GM12878 (cell line): ENCODE data around the gene DLK1. TPM values are rescaled to one million over a fixed set of nuclear protein-coding genes. Genes with fewer than 3 reads are reported as not detected.

Source experiments
- ATAC-seq: fragments of 200-7000 bp; cut with Tn5 transposase; 3 replicates; pipeline ENCODE4 v1.9.1; 2020; ENCODE audit warnings: mild to moderate bottlenecking, moderate library complexity
- BruUV-seq: library from RNA; stranded (reverse); fragments of 400-500 nt; replicated peaks from 2 replicates; lab custom pipeline; 2021; lab: Mats Ljungman, UMichigan
- CTCF ChIA-PET: fragments of 300-600 bp; sonication (Branson Sonifier 250); formaldehyde crosslinking; extraction: SDS; loops from one replicate; lab custom pipeline; 2021; ENCODE audit warnings: inconsistent platforms; lab: Yijun Ruan, JAX
- POLR2A ChIA-PET: fragments of 350-600 bp; formaldehyde crosslinking; extraction: SDS; loops from one replicate; lab custom pipeline; 2021; ENCODE audit warnings: inconsistent platforms; lab: Charles Lee
- RAD21 ChIA-PET: fragments of 300-600 bp; sonication (Branson Sonifier 250); formaldehyde crosslinking; loops from one replicate; lab custom pipeline; 2023; ENCODE audit warnings: antibody characterized with exemption; ENCODE audit not compliant: unreplicated experiment; lab: Charles Lee
- SMC1A ChIA-PET: fragments of 300-600 bp; sonication (Branson Sonifier 250); formaldehyde crosslinking; loops from one replicate; lab custom pipeline; 2023; ENCODE audit not compliant: unreplicated experiment, uncharacterized antibody; lab: Charles Lee
- DNase-seq: peaks from one replicate; pipeline ENCODE4 v3.0.0-alpha.2; 2011; ENCODE audit warnings: low read depth, low spot score
- FAIRE-seq: peaks from 3 replicates; lab custom pipeline; 2011; peaks lifted over from hg19 to GRCh38; lab: Jason Lieb, UNC
- H2AFZ ChIP-seq: 2 replicates; pipeline ENCODE4 v1.6.0; 2011; ENCODE audit warnings: low read depth, low read length, control low read depth; ENCODE audit not compliant: control insufficient read depth
- H3K27ac ChIP-seq: 2 replicates; pipeline ENCODE4 v1.5.1; 2011; ENCODE audit warnings: control low read depth; ENCODE audit not compliant: control insufficient read depth, insufficient read depth
- H3K27me3 ChIP-seq, 2 experiments: replicated peaks in 1 of 2; 2 replicates each; pipeline versions ENCODE4 v1.6.0 to v1.6.1; 2011; ENCODE audit warnings: low read length in 1 of 2; ENCODE audit not compliant: control insufficient read depth in 2 of 2, insufficient read depth in 2 of 2
- H3K36me3 ChIP-seq, 2 experiments: 2 replicates each; pipeline ENCODE4 v1.5.1; 2011; ENCODE audit warnings: low read length in 1 of 2; ENCODE audit not compliant: control insufficient read depth in 2 of 2, insufficient read depth in 2 of 2
- H3K4me1 ChIP-seq: 2 replicates; pipeline ENCODE4 v1.6.1; 2011; ENCODE audit warnings: mild to moderate bottlenecking, low read length, moderate library complexity, mixed read lengths; ENCODE audit not compliant: control insufficient read depth, insufficient read depth
- H3K4me2 ChIP-seq: 2 replicates; pipeline ENCODE4 v1.6.0; 2011; ENCODE audit warnings: control low read depth; ENCODE audit not compliant: control insufficient read depth, insufficient read depth
- H3K4me3 ChIP-seq: fragments of 200-600 bp; sonication (generic); 2 replicates; pipeline ENCODE4 v1.5.1; 2016
- H3K79me2 ChIP-seq: 2 replicates; pipeline ENCODE4 v1.6.0; 2011; ENCODE audit warnings: low read length; ENCODE audit not compliant: control insufficient read depth, insufficient read depth
- H3K9ac ChIP-seq: 2 replicates; pipeline ENCODE4 v1.8.0; 2011; ENCODE audit warnings: low read length, control low read depth, mixed read lengths; ENCODE audit not compliant: control insufficient read depth, insufficient read depth
- H3K9me3 ChIP-seq: replicated peaks from 3 replicates; pipeline ENCODE4 v1.5.1; 2011; ENCODE audit warnings: mild to moderate bottlenecking, low read length; ENCODE audit not compliant: control insufficient read depth, insufficient read depth
- H4K20me1 ChIP-seq: 2 replicates; pipeline ENCODE4 v1.6.0; 2011; ENCODE audit not compliant: control insufficient read depth, insufficient read depth
- CBX3 ChIP-seq: fragments of 200-600 bp; sonication (generic); IDR thresholded peaks from 2 replicates; pipeline ENCODE4 v1.6.1; 2016; ENCODE audit warnings: low read depth, borderline replicate concordance
- E4F1 ChIP-seq: fragments of 450-650 bp; IDR thresholded peaks from 2 replicates; pipeline ENCODE4 v1.6.1; 2018; ENCODE audit warnings: borderline replicate concordance, mild to moderate bottlenecking; ENCODE audit not compliant: partially characterized antibody
- FOS ChIP-seq: IDR thresholded peaks from 3 replicates; pipeline ENCODE4 v1.6.1; 2011; ENCODE audit warnings: borderline replicate concordance; ENCODE audit not compliant: insufficient read length; ENCODE audit errors: extremely low read depth
- KDM1A ChIP-seq: fragments of 200-600 bp; sonication (generic); IDR thresholded peaks from 2 replicates; pipeline ENCODE4 v1.6.1; 2016; ENCODE audit warnings: borderline replicate concordance
- RAD21 ChIP-seq: IDR thresholded peaks from 2 replicates; pipeline ENCODE4 v1.6.1; 2011; ENCODE audit warnings: mild to moderate bottlenecking, low read depth, low read length, moderate library complexity; ENCODE audit not compliant: insufficient read depth
- RUNX3 ChIP-seq: IDR thresholded peaks from 2 replicates; pipeline ENCODE4 v1.6.1; 2012; ENCODE audit warnings: low read length, inconsistent platforms
- SMAD5 ChIP-seq: IDR thresholded peaks from 2 replicates; pipeline ENCODE4 v1.6.1; 2016; ENCODE audit warnings: antibody characterized with exemption, low read depth
- SMARCA5 ChIP-seq: fragments of 450-650 bp; IDR thresholded peaks from 2 replicates; pipeline ENCODE4 v1.6.1; 2017; ENCODE audit warnings: mild to moderate bottlenecking
- ZNF384 ChIP-seq: IDR thresholded peaks from 2 replicates; pipeline ENCODE4 v1.6.1; 2012; ENCODE audit warnings: low read depth, mild to moderate bottlenecking, low read length, improper control_type of control experiment, borderline replicate concordance
- ZSCAN29 ChIP-seq: fragments of 450-650 bp; IDR thresholded peaks from 2 replicates; pipeline ENCODE4 v1.6.1; 2017; ENCODE audit warnings: mild to moderate bottlenecking, moderate library complexity
- WGBS: methylation state at CpG from one replicate; pipeline ENCODE4 v1.1.6; 2016; ENCODE audit warnings: low lambda C conversion rate; ENCODE audit not compliant: insufficient replicate concordance, insufficient coverage; ENCODE audit errors: missing lambda C conversion rate; 5-methylcytosine and 5-hydroxymethylcytosine counted together
- in situ Hi-C: fragments of 300-500 bp; cut with MboI; formaldehyde crosslinking; loops from 9 replicates; pipeline ENCODE4 v1.14.3; 2018; ENCODE audit warnings: mixed read lengths
- intact Hi-C: fragments of 100-400 bp; cut with micrococcal nuclease; formaldehyde crosslinking; loops from one replicate; pipeline ENCODE4 v1.14.2; 2022; ENCODE audit not compliant: unreplicated experiment
- polyA plus RNA-seq, 11 experiments: library from polyadenylated mRNA; depleted of rRNA in 4 of 11; unstranded in 6 of 11; stranded (reverse) in 5 of 11; fragments of >200 nt; fragmentation: Nextera tagmentation in 4 of 11; fragmentation: Illumina TruSeq in 1 of 11; extraction: Ambion mirVana in 4 of 11; extraction: Trizol in 1 of 11; gene quantifications; 1 replicate in 1 of 11; 2 replicates in 10 of 11; pipeline versions ENCODE4 v1.2.1 to v1.2.3, GENCODE V29; 2011 to 2016; ENCODE audit warnings: inconsistent platforms in 2 of 11, missing spikeins in 2 of 11, low read depth in 1 of 11
- total RNA-seq, 4 experiments: library from RNA; depleted of rRNA in 3 of 4; stranded (reverse); fragments of >200 nt in 3 of 4; fragmentation: Illumina TruSeq in 1 of 4; extraction: Trizol in 1 of 4; gene quantifications; 2 replicates each; pipeline versions ENCODE4 v1.2.1 to v1.2.3, GENCODE V29; 2013 to 2021
- TF ChIP-seq, protein P1 (sequence below): fragments of 450-650 bp; IDR thresholded peaks from 2 replicates; pipeline ENCODE4 v1.6.1; 2017; ENCODE audit warnings: mild to moderate bottlenecking, low read depth, inconsistent platforms; ENCODE audit not compliant: poor library complexity, severe bottlenecking
- TF ChIP-seq, protein P2 (sequence below): IDR thresholded peaks from 2 replicates; pipeline ENCODE4 v1.6.1; 2011; ENCODE audit warnings: borderline replicate concordance, low read depth, mild to moderate bottlenecking, moderate library complexity, mixed read lengths, low read length; ENCODE audit not compliant: insufficient read depth; ENCODE audit errors: extremely low read length
- TF ChIP-seq, protein P3 (sequence below): fragments of 450-650 bp; formaldehyde crosslinking; IDR thresholded peaks from 2 replicates; pipeline ENCODE4 v1.4.0; 2020; ENCODE audit warnings: mild to moderate bottlenecking, moderate library complexity

The DLK1 gene
- total and polyA plus RNA-seq, 10 of the 15 experiments (the other 5 are each of a cell fraction or from before 2014, with no cell fraction given), result 0.87 TPM; not detected in 9

GRCh38 chr14:100710826-100711462 lies 15.7 kb upstream of the DLK1 start:
- ATAC-seq (no peak), FAIRE-seq (no peak), DNase-seq (no peak)
- ChIA-PET CTCF (interaction anchor here (0.6 to 1.6 kb wide), 2 partner anchors 35 to 73 kb away, joined by 3 to 4 read pairs; no protein-coding TSS in a partner anchor), RAD21 (no interaction called here), SMC1A (no interaction called here), POLR2A (no interaction called here)
- 20% methylated on average over 18 of the region's 18 CpGs for WGBS
- no peak overlapping the region for H2AFZ ChIP-seq
- H3K9ac ChIP-seq, result no peak overlapping the region
- H3K79me2 ChIP-seq, result no peaks in the 10 kb centered on the region
- intact Hi-C loops (no loop called here), in situ Hi-C loops (no loop called here)
- H3K27me3 ChIP-seq, result peaks cover 0 to 4% of the 10 kb centered on the region in 2 experiments; a peak in 2 of 4 replicates
- H3K36me3 ChIP-seq, result no peaks in the 10 kb centered on the region
- no peak overlapping the region for H3K4me2 ChIP-seq
- H4K20me1 ChIP-seq, result no peaks in the 10 kb centered on the region
- H3K9me3 ChIP-seq, result no peaks in the 10 kb centered on the region
- BruUV-seq, result no TSS peak
- no peak overlapping the region for H3K4me3 ChIP-seq
- H3K27ac ChIP-seq, result no peak overlapping the region
- H3K4me1 ChIP-seq, result no peaks in the 10 kb centered on the region
- TF ChIP-seq, protein P1, sequence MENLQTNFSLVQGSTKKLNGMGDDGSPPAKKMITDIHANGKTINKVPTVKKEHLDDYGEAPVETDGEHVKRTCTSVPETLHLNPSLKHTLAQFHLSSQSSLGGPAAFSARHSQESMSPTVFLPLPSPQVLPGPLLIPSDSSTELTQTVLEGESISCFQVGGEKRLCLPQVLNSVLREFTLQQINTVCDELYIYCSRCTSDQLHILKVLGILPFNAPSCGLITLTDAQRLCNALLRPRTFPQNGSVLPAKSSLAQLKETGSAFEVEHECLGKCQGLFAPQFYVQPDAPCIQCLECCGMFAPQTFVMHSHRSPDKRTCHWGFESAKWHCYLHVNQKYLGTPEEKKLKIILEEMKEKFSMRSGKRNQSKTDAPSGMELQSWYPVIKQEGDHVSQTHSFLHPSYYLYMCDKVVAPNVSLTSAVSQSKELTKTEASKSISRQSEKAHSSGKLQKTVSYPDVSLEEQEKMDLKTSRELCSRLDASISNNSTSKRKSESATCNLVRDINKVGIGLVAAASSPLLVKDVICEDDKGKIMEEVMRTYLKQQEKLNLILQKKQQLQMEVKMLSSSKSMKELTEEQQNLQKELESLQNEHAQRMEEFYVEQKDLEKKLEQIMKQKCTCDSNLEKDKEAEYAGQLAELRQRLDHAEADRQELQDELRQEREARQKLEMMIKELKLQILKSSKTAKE, result no peak
- no peak for TF ChIP-seq ZNF384
- TF ChIP-seq, protein P2, sequence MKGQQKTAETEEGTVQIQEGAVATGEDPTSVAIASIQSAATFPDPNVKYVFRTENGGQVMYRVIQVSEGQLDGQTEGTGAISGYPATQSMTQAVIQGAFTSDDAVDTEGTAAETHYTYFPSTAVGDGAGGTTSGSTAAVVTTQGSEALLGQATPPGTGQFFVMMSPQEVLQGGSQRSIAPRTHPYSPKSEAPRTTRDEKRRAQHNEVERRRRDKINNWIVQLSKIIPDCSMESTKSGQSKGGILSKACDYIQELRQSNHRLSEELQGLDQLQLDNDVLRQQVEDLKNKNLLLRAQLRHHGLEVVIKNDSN, result no peak
- TF ChIP-seq SMARCA5, result no peak
- no peak for TF ChIP-seq SMAD5
- TF ChIP-seq CBX3, result no peak
- TF ChIP-seq ZSCAN29, result no peak
- TF ChIP-seq RAD21, result no peak
- TF ChIP-seq FOS, result no peak
- no peak for TF ChIP-seq RUNX3
- no peak for TF ChIP-seq E4F1
- TF ChIP-seq, protein P3, sequence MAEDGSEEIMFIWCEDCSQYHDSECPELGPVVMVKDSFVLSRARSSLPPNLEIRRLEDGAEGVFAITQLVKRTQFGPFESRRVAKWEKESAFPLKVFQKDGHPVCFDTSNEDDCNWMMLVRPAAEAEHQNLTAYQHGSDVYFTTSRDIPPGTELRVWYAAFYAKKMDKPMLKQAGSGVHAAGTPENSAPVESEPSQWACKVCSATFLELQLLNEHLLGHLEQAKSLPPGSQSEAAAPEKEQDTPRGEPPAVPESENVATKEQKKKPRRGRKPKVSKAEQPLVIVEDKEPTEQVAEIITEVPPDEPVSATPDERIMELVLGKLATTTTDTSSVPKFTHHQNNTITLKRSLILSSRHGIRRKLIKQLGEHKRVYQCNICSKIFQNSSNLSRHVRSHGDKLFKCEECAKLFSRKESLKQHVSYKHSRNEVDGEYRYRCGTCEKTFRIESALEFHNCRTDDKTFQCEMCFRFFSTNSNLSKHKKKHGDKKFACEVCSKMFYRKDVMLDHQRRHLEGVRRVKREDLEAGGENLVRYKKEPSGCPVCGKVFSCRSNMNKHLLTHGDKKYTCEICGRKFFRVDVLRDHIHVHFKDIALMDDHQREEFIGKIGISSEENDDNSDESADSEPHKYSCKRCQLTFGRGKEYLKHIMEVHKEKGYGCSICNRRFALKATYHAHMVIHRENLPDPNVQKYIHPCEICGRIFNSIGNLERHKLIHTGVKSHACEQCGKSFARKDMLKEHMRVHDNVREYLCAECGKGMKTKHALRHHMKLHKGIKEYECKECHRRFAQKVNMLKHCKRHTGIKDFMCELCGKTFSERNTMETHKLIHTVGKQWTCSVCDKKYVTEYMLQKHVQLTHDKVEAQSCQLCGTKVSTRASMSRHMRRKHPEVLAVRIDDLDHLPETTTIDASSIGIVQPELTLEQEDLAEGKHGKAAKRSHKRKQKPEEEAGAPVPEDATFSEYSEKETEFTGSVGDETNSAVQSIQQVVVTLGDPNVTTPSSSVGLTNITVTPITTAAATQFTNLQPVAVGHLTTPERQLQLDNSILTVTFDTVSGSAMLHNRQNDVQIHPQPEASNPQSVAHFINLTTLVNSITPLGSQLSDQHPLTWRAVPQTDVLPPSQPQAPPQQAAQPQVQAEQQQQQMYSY, result no peak
- TF ChIP-seq KDM1A, result no peak
